Measurements from ENCODE around the gene FLACC1.
A peak's percentile ranks its signal among the peaks of the same experiment; 100 is the strongest.
"Not testable (repeated sequence)": the region's sequence is repeated elsewhere in the genome, so short reads cannot be mapped to it uniquely, and the experiment has no call there.

The FLACC1 gene

GRCh38 chr2:201357221-201357620, at the start of gene FLACC1:
FLACC1 (minus strand) TSS chr2:201357345; CDS start chr2:201351404, 5,941 bp downstream.
- no peak for DNase-seq

GRCh38 chr2:201406077-201406662, 49.0 kb upstream of the FLACC1 start:
- DNase-seq = peak; percentile 35

GRCh38 chr2:201404699-201405280, 47.6 kb upstream of the FLACC1 start:
- DNase-seq = no peak

- DNase-seq = no peak
Observed at GRCh38 chr2:201403880-201404279, 46.7 kb upstream of the FLACC1 start.

- DNase-seq = no peak
Observed at GRCh38 chr2:201402651-201403562, 45.8 kb upstream of the FLACC1 start.

GRCh38 chr2:201401815-201402214, 44.7 kb upstream of the FLACC1 start:
- no peak for DNase-seq

- no peak for DNase-seq
Observed at GRCh38 chr2:201396595-201396994, 39.5 kb upstream of the FLACC1 start.

- no peak for DNase-seq
Observed at GRCh38 chr2:201383136-201383535, 26.0 kb upstream of the FLACC1 start.

GRCh38 chr2:201378496-201379397, 21.6 kb upstream of the FLACC1 start:
- DNase-seq = no peak

GRCh38 chr2:201377218-201377617, 20.1 kb upstream of the FLACC1 start:
- DNase-seq = no peak

- no peak for DNase-seq
Observed at GRCh38 chr2:201369775-201370174, 12.6 kb upstream of the FLACC1 start.

- not testable (repeated sequence) for DNase-seq
Observed at GRCh38 chr2:201369318-201369717, 12.2 kb upstream of the FLACC1 start.

- no peak for DNase-seq
Observed at GRCh38 chr2:201366146-201366545, 9.0 kb upstream of the FLACC1 start.

GRCh38 chr2:201363857-201364560, 6.9 kb upstream of the FLACC1 start:
- DNase-seq = peak; percentile 68

GRCh38 chr2:201362396-201362795, 5.3 kb upstream of the FLACC1 start:
- DNase-seq = no peak

GRCh38 chr2:201361078-201361733, 4.1 kb upstream of the FLACC1 start:
- no peak for DNase-seq

- no peak for DNase-seq
Observed at GRCh38 chr2:201360256-201360655, 3.1 kb upstream of the FLACC1 start.

- peak; percentile 13 for DNase-seq
Observed at GRCh38 chr2:201358684-201359083, 1.5 kb upstream of the FLACC1 start.

- no peak for DNase-seq
Observed at GRCh38 chr2:201353116-201353515, 4.0 kb downstream of the FLACC1 start.

- no peak for DNase-seq
Observed at GRCh38 chr2:201350879-201351278, 6.3 kb downstream of the FLACC1 start.

GRCh38 chr2:201349601-201350000, 7.5 kb downstream of the FLACC1 start:
- no peak for DNase-seq

GRCh38 chr2:201348758-201349157, 8.4 kb downstream of the FLACC1 start:
- no peak for DNase-seq

Measured in suppressor macrophage treated with lipopolysaccharide for 4 hours (primary cell).